OCI-M2 (cell line): ENCODE results near the gene CEP63.
"Not testable (repeated sequence)": the region's sequence is repeated elsewhere in the genome, so short reads cannot be mapped to it uniquely, and the experiment has no call there.

Experiments
- DNase-seq: peaks from one replicate; lab custom pipeline; 2025; ENCODE audit not compliant: unreplicated experiment; lab: John Stamatoyannopoulos, UW

The CEP63 gene

DNA sequence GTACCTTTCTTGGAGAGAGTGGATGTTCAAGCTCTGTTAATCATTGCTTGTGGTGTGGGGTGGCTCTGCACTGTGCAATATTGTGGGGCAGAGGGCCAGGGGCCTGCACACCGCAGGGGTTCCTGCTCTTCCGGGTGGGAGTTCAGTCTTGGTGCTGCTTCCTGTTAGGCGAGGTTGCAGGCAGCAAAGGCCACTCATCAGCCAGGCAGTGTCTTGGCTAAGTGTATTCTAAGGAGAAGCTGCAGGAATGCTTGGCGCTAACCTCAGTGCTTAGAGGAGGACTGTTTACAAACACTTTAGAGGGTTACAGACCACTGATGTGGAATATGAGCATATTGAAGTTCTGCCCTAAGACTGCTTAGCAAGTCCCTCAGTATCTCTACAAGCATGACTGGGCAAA, 81.7 kb downstream of the CEP63 start:
- no peak for DNase-seq

DNA sequence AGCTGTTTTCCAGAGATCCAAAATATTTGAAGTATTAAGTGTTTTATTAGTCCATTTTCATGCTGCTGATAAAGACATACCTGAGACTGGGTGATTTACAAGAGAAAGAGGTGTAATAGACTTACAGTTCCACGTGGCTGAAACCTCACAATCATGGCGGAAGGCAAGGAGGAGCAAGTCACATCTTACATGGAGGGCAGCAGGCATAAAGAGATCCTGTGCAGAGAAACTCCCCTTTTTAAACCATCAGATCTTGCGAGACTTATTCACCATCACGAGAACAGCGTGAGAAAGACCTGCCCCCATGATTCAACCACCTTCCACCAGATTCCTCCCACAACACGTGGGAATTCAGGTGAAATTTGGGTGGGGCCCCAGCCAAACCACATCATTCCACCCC, 82.9 kb downstream of the CEP63 start:
- DNase-seq = no peak

GRCh38 chr3:134569899-134570298, 84.0 kb downstream of the CEP63 start:
- not testable (repeated sequence) for DNase-seq

- no peak for DNase-seq
Measured at GRCh38 chr3:134576426-134576825, 90.6 kb downstream of the CEP63 start.

GRCh38 chr3:134576831-134577230, 91.0 kb downstream of the CEP63 start:
- no peak for DNase-seq

- DNase-seq = no peak
Measured at GRCh38 chr3:134579141-134579665, 93.3 kb downstream of the CEP63 start.

- no peak for DNase-seq
Measured at GRCh38 chr3:134590766-134591165, 104.9 kb downstream of the CEP63 start.

- no peak for DNase-seq
Measured at GRCh38 chr3:134592806-134593205, 106.9 kb downstream of the CEP63 start.

DNA sequence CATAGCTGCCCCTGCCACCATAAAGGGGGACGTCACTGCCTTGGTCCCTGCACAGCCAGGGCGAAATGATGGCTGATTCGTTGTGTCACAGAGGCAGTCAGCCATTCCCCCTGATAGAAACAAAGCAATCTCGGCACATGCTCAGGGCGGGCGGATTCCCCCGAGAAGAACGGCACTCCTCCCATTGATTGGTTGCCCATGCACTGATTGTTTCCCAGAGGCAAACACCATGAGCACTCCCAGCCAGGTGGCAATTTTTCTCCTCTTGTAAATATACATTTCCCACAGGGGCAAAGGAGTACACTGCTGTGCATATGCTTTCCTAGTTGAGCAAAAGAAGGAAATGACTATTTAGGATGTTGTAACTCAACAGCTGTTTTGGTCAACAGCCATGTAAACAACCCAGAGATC, 108.5 kb downstream of the CEP63 start:
- no peak for DNase-seq

GRCh38 chr3:134594986-134595385, 109.1 kb downstream of the CEP63 start:
- DNase-seq = not testable (repeated sequence)

DNA sequence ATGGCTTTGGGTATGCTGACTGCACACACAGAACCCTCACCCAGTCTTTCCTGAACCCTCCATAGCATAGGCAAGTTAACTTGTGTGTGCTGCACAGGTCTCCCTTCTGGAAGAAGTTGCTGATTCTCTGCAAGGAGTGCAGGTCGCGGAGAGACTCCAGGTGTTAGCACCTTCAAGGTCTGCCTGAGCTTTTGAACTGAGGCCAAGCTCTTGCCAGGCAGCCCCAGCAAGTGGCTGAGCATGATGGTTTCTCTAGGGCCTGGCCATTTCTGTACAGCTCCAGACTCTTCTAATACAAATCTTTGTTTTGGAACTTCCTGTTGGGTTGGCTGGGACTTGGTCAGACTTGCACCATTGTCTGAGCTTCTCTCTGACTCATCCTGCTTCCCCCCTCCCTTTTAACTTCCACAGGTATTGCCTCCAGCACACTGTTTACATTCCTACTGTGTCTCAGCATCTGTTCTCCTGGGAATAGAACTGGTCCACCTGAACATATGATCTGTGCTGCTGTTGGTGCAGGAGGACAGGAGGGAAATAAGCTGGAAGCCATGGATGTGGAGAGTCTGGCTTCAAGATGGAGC, 111.6 kb downstream of the CEP63 start:
- no peak for DNase-seq

GRCh38 chr3:134598763-134599545, 113.1 kb downstream of the CEP63 start:
- DNase-seq = no peak

DNA sequence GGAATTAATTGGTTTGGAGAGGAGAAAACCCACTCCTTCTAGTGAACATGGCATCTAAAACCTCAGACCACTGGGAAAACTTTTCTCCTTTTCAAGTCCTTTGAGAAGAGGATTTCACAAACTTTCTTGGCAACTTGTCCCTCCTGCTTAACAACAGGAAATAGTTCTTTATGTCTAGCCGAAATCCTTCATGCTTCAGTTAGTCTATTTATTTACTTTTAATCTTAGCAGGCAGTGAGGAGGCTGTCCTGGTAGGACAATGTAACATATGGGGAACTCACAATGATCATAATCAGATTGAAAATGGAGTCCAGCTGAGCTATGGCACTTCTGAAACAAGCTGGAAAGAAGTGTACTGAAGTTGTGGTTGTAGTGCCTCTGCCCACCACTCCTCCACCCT, 114.3 kb downstream of the CEP63 start:
- no peak for DNase-seq

- DNase-seq = no peak
Measured at GRCh38 chr3:134600685-134601463, 115.0 kb downstream of the CEP63 start.

DNA sequence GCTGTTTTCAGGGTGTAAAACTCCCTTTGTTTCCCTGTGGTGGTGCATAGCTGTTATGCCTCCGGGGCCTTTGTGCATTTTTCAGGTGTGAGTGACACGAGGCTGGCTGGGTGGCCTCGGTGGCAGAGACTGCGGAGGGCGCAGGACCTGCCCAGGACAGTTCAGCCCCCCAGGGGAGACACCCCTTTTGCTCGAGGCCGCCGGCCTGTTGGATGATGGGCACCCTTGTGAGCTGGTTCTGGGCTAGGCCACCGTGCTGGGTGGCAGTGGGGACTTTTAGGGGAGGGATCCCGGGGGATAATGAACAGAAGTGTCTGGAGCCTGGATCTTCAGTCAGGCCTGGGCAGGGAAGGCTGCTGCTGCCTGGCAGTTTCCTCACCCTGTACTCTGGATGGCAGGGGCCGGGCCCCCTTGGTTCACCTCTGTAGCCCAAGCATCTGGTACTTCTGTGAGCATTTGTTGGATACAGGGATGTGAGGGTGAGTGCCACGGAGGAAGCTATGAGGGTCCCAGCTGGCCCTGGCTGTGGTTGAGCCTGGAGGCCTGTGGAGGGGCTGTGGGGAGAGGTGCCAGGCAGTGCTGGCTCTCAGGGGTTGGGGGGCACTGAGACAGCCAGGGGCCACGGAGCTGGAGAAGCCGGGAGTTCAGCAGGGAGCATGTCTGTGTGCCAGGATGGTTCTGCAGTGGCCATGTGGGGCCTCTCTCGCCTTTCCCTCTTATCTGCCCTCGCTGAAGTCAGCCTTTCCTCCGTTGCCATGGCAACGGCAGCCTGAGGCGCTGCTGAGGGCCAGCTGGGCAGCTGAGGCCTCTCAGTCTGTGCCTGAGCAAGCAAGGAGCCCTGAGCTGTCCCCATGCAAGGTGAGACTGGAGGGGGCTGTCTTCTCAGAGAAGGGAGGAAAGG, 115.9 kb downstream of the CEP63 start:
- no peak for DNase-seq

DNA sequence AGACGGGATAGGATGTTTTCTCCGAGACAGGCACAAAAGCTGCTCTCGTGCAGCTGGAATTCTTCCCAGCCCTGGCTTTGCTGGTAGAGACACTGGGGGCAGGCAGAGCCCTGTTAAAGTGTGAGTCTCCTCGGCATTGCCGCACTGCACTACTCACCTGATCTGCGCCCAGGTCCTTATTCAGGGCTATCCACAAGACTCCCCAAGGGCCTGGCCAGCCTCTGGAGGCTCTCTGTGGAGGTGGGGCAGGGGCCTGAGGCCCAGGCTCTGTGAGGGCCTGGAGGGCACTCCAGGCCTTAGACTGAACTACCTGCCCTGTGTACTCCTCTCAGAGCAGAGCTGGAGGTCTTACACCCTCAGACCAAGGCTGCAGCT, 116.6 kb downstream of the CEP63 start:
- no peak for DNase-seq

- no peak for DNase-seq
Measured at GRCh38 chr3:134603480-134603879, 117.6 kb downstream of the CEP63 start.

DNA sequence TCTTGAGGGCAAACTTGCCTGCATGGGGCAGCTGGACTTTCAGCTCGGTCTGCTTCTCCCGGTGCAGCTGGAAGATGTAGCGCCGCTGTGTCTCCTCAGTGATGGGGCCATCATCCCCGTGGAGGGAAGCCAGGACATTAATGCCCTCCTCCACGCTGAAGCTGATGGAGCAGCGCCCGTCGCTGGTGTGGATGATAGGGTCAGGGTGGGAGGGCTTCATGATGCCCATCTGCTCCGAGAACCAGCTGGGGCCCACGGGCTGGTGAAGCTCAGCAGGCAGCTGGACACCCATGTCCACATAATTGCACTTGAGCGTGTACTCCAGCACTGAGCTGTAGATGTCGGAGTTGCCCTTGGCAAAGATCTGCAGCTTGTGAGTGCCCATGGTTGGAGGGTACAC, 118.1 kb downstream of the CEP63 start:
- DNase-seq = no peak

DNA sequence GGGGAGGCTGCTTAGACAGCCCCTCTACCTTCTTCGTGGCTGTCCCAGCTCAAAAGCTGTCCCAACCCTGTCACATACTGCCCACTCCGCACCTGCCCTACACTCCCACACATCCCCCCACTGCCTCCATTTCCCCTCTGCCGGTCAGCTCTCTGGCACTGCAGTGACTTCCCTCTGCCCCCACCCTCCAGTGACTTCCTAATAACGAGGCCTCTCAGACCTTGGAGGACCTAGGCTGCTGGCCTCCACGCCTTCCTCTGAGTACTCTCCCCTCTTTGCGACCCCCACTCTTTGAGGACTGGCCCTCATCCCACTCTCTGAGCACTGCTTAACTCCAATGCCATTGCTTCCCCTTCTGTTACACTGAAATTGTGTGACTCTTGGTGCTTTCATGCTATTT, 119.7 kb downstream of the CEP63 start:
- no peak for DNase-seq

GRCh38 chr3:134606033-134607025, 120.5 kb downstream of the CEP63 start:
- DNase-seq = no peak
